Panc1 (cell line): ENCODE measurements around the gene MYO3B.

Experiments
- CTCF ChIP-seq: fragments of 450-650 bp; IDR thresholded peaks from 2 replicates; pipeline ENCODE4 v1.5.1; 2017; ENCODE audit warnings: mild to moderate bottlenecking
- POLR2AphosphoS5 ChIP-seq: IDR thresholded peaks from 2 replicates; pipeline ENCODE4 v1.6.1; 2012; ENCODE audit warnings: mild to moderate bottlenecking, low read depth, low read length, moderate library complexity
- TF ChIP-seq, protein P1 (sequence below), 2 experiments: IDR thresholded peaks; 2 replicates each; pipeline ENCODE4 v1.6.1; 2011 to 2012; ENCODE audit warnings: low read depth in 2 of 2, control low read depth in 1 of 2, low read length in 1 of 2, mild to moderate bottlenecking in 1 of 2, moderate library complexity in 1 of 2; ENCODE audit not compliant: insufficient read depth in 1 of 2

DNA sequence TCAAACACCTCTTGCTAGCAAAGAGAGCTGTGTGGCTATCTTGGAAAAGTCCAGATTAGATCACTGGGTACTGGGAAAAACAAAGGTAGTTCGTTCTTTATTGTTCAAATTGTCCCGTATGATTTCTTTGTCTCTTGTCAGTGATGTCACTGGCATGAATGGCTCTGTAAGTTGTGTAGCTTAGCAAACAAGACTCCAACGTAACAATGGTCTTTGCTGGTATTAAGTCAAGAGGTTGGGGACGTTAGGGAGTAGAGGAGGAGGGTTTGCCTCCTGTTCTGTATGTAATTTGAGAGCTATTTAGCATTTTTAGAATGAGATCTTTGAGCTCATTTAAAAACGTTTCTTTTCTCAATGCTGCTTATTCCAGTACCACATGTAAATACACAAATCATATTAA, 320.7 kb downstream of the MYO3B start:
- TF ChIP-seq CTCF, result no peak
- TF ChIP-seq, protein P1, sequence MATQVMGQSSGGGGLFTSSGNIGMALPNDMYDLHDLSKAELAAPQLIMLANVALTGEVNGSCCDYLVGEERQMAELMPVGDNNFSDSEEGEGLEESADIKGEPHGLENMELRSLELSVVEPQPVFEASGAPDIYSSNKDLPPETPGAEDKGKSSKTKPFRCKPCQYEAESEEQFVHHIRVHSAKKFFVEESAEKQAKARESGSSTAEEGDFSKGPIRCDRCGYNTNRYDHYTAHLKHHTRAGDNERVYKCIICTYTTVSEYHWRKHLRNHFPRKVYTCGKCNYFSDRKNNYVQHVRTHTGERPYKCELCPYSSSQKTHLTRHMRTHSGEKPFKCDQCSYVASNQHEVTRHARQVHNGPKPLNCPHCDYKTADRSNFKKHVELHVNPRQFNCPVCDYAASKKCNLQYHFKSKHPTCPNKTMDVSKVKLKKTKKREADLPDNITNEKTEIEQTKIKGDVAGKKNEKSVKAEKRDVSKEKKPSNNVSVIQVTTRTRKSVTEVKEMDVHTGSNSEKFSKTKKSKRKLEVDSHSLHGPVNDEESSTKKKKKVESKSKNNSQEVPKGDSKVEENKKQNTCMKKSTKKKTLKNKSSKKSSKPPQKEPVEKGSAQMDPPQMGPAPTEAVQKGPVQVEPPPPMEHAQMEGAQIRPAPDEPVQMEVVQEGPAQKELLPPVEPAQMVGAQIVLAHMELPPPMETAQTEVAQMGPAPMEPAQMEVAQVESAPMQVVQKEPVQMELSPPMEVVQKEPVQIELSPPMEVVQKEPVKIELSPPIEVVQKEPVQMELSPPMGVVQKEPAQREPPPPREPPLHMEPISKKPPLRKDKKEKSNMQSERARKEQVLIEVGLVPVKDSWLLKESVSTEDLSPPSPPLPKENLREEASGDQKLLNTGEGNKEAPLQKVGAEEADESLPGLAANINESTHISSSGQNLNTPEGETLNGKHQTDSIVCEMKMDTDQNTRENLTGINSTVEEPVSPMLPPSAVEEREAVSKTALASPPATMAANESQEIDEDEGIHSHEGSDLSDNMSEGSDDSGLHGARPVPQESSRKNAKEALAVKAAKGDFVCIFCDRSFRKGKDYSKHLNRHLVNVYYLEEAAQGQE (IDR thresholded peaks at IDR 0.05; ENCODE audit: insufficient read depth in 1 of 2, low read depth in 2 of 2, low read length in 1 of 2), result no peak
- no peak for TF ChIP-seq POLR2AphosphoS5
